H1 (cell line): ENCODE results near the gene MED16. TPM values are rescaled to one million over a fixed set of nuclear protein-coding genes. Genes with fewer than 3 reads are reported as not detected.

Source experiments
- CTCF ChIA-PET: fragments of 300-600 bp; sonication (Branson Sonifier 250); formaldehyde crosslinking; loops from one replicate; lab custom pipeline; 2021; ENCODE audit not compliant: partially characterized antibody; lab: Charles Lee
- POLR2A ChIA-PET: fragments of 300-600 bp; sonication (Branson Sonifier 250); formaldehyde crosslinking; loops from one replicate; lab custom pipeline; 2021; ENCODE audit warnings: inconsistent platforms; ENCODE audit not compliant: partially characterized antibody; lab: Charles Lee
- DNase-seq, 2 experiments: peaks; one replicate each; pipeline versions ENCODE4 v3.0.0 to v3.0.0-alpha.2; 2010 to 2022; ENCODE audit warnings: low spot score in 2 of 2, low read depth in 1 of 2, mixed read lengths in 1 of 2
- FAIRE-seq: peaks from 2 replicates; lab custom pipeline; 2011; peaks lifted over from hg19 to GRCh38; lab: Jason Lieb, UNC
- H2AFZ ChIP-seq: 2 replicates; pipeline ENCODE4 v1.8.1; 2012; ENCODE audit warnings: low read length, inconsistent platforms
- H2AK5ac ChIP-seq: 2 replicates; pipeline ENCODE4 v1.6.1; 2013; ENCODE audit warnings: low read depth, low read length
- H2BK120ac ChIP-seq: replicated peaks from 2 replicates; pipeline ENCODE3; 2013; ENCODE audit warnings: low read depth, low read length, inconsistent platforms
- H2BK12ac ChIP-seq: 2 replicates; pipeline ENCODE4 v1.6.1; 2013; ENCODE audit warnings: low read depth, low read length
- H2BK15ac ChIP-seq: 2 replicates; pipeline ENCODE4 v1.6.1; 2013; ENCODE audit warnings: low read length
- H2BK20ac ChIP-seq: 2 replicates; pipeline ENCODE4 v1.6.1; 2013; ENCODE audit warnings: low read length
- H2BK5ac ChIP-seq: 2 replicates; pipeline ENCODE4 v1.6.1; 2013; ENCODE audit warnings: low read depth, low read length
- H3K14ac ChIP-seq: 2 replicates; pipeline ENCODE4 v1.6.1; 2013; ENCODE audit warnings: inconsistent platforms; ENCODE audit not compliant: insufficient read length
- H3K18ac ChIP-seq: 2 replicates; pipeline ENCODE4 v1.6.1; 2013; ENCODE audit warnings: low read length; ENCODE audit errors: extremely low read depth
- H3K23ac ChIP-seq: 2 replicates; pipeline ENCODE4 v1.6.1; 2013; ENCODE audit warnings: inconsistent platforms; ENCODE audit not compliant: insufficient read length
- H3K23me2 ChIP-seq: 2 replicates; pipeline ENCODE4 v1.6.1; 2013; ENCODE audit warnings: low read depth, low read length
- H3K27ac ChIP-seq: 2 replicates; pipeline ENCODE4 v1.6.1; 2011; ENCODE audit warnings: low read depth, low read length, inconsistent platforms
- H3K27me3 ChIP-seq, 4 experiments: replicated peaks in 1 of 4; 1 replicate in 1 of 4; 2 replicates in 3 of 4; pipeline versions ENCODE4 v1.6.1 to v1.8.1; 2011 to 2013; ENCODE audit warnings: low read length in 3 of 4, mild to moderate bottlenecking in 3 of 4, inconsistent platforms in 2 of 4, mixed read lengths in 2 of 4, moderate library complexity in 1 of 4; ENCODE audit not compliant: control insufficient read depth in 3 of 4, insufficient read depth in 3 of 4; ENCODE audit errors: extremely low read depth in 1 of 4
- H3K36me3 ChIP-seq, 4 experiments: 2 replicates each; pipeline versions ENCODE4 v1.6.1 to v1.8.1; 2011 to 2013; ENCODE audit warnings: mild to moderate bottlenecking in 4 of 4, low read length in 3 of 4, moderate library complexity in 2 of 4, control low read depth in 1 of 4, inconsistent platforms in 1 of 4; ENCODE audit not compliant: insufficient read depth in 4 of 4, control insufficient read depth in 2 of 4
- H3K4ac ChIP-seq: replicated peaks from 2 replicates; pipeline ENCODE3; 2013; ENCODE audit warnings: low read length, low read depth, mixed read lengths, inconsistent platforms; ENCODE audit not compliant: insufficient read length
- H3K4me1 ChIP-seq, 4 experiments: replicated peaks in 1 of 4; 1 replicate in 1 of 4; 2 replicates in 3 of 4; pipeline versions ENCODE4 v1.6.1 to v1.8.1; 2011 to 2013; ENCODE audit warnings: low read length in 3 of 4, inconsistent platforms in 2 of 4, mixed read lengths in 1 of 4; ENCODE audit not compliant: insufficient read depth in 4 of 4, control insufficient read depth in 3 of 4
- H3K4me2 ChIP-seq, 2 experiments: 2 replicates each; pipeline versions ENCODE4 v1.6.1 to v1.8.1; 2011 to 2013; ENCODE audit warnings: low read depth in 2 of 2, low read length in 2 of 2, control low read depth in 1 of 2, inconsistent platforms in 1 of 2, mild to moderate bottlenecking in 1 of 2; ENCODE audit not compliant: insufficient read depth in 1 of 2
- H3K4me3 ChIP-seq, 4 experiments: fragments of 200-600, 300-600 bp in 1 of 4; sonication (generic), shearing (Covaris generic), sonication (Bioruptor Twin) in 1 of 4; 2 replicates each; pipeline versions ENCODE4 v1.5.1 to v1.8.1; 2011 to 2016; ENCODE audit warnings: low read length in 4 of 4, low read depth in 3 of 4, control low read depth in 2 of 4, inconsistent platforms in 2 of 4, mild to moderate bottlenecking in 2 of 4, mixed read lengths in 1 of 4, moderate library complexity in 1 of 4; ENCODE audit not compliant: insufficient read depth in 2 of 4; ENCODE audit errors: extremely low read depth in 1 of 4
- H3K56ac ChIP-seq: replicated peaks from 2 replicates; pipeline ENCODE3; 2013; ENCODE audit warnings: low read depth, mild to moderate bottlenecking, mixed read lengths, low read length, inconsistent platforms; ENCODE audit not compliant: insufficient read length
- H3K79me1 ChIP-seq: 2 replicates; pipeline ENCODE4 v1.6.1; 2013; ENCODE audit warnings: low read depth, low read length, control low read depth
- H3K79me2 ChIP-seq, 2 experiments: 2 replicates each; pipeline versions ENCODE4 v1.6.1 to v1.8.1; 2012 to 2013; ENCODE audit warnings: low read length in 2 of 2, mild to moderate bottlenecking in 2 of 2, inconsistent platforms in 1 of 2; ENCODE audit not compliant: insufficient read depth in 2 of 2, control insufficient read depth in 1 of 2
- H3K9ac ChIP-seq, 4 experiments: replicated peaks in 1 of 4; 1 replicate in 1 of 4; 2 replicates in 3 of 4; pipeline versions ENCODE4 v1.6.1 to v1.8.1; 2011 to 2013; ENCODE audit warnings: low read depth in 3 of 4, low read length in 3 of 4, control low read depth in 2 of 4, mild to moderate bottlenecking in 2 of 4, moderate library complexity in 2 of 4, inconsistent platforms in 1 of 4; ENCODE audit errors: extremely low read depth in 1 of 4
- H3K9me3 ChIP-seq, 2 experiments: 2 replicates each; pipeline versions ENCODE4 v1.6.1 to v1.8.1; 2012 to 2013; ENCODE audit warnings: mild to moderate bottlenecking in 2 of 2, moderate library complexity in 2 of 2, control low read depth in 1 of 2, inconsistent platforms in 1 of 2, low read depth in 1 of 2, low read length in 1 of 2, mixed read lengths in 1 of 2; ENCODE audit not compliant: insufficient read depth in 2 of 2
- H4K20me1 ChIP-seq, 2 experiments: replicated peaks in 1 of 2; 2 replicates each; pipeline versions ENCODE3 to v1.8.1; 2011 to 2013; ENCODE audit warnings: inconsistent platforms in 2 of 2, low read length in 2 of 2, mild to moderate bottlenecking in 1 of 2; ENCODE audit not compliant: insufficient read depth in 2 of 2, control insufficient read depth in 1 of 2
- H4K5ac ChIP-seq: 2 replicates; pipeline ENCODE4 v1.6.1; 2013; ENCODE audit warnings: low read length, low read depth, mixed read lengths, inconsistent platforms; ENCODE audit not compliant: insufficient read length
- H4K8ac ChIP-seq: 2 replicates; pipeline ENCODE4 v1.8.0; 2013; ENCODE audit warnings: mild to moderate bottlenecking, moderate library complexity, low read length, inconsistent platforms; ENCODE audit not compliant: insufficient read depth; ENCODE audit errors: extremely low read depth
- H4K91ac ChIP-seq: replicated peaks from 2 replicates; pipeline ENCODE3; 2013; ENCODE audit warnings: low read length, mixed read lengths, inconsistent platforms; ENCODE audit not compliant: insufficient read length
- CBX5 ChIP-seq: fragments of 300-800, 300-1000 bp; sonication (generic); IDR thresholded peaks from 2 replicates; pipeline ENCODE4 v1.7.1; 2016; ENCODE audit warnings: antibody characterized with exemption, low read length, low read depth
- EGR1 ChIP-seq: IDR thresholded peaks from 2 replicates; pipeline ENCODE4 v1.6.1; 2011; ENCODE audit warnings: low read depth, low read length, borderline replicate concordance
- EZH2 ChIP-seq: fragments of 200-600 bp; sonication (generic); IDR thresholded peaks from 2 replicates; pipeline ENCODE4 v1.7.1; 2012; ENCODE audit warnings: low read depth, mild to moderate bottlenecking, moderate library complexity, low read length, inconsistent platforms; ENCODE audit not compliant: severe bottlenecking
- GABPA ChIP-seq: IDR thresholded peaks from 2 replicates; pipeline ENCODE4 v1.6.1; 2011; ENCODE audit warnings: mild to moderate bottlenecking, low read length, moderate library complexity, borderline replicate concordance; ENCODE audit not compliant: insufficient read depth
- JUND ChIP-seq: IDR thresholded peaks from 2 replicates; pipeline ENCODE4 v1.6.1; 2011; ENCODE audit warnings: mild to moderate bottlenecking, improper control_type of control experiment, low read length
- POLR2A ChIP-seq, 2 experiments: IDR thresholded peaks; 1 replicate in 1 of 2; 2 replicates in 1 of 2; pipeline ENCODE4 v1.6.1; 2011; ENCODE audit warnings: low read depth in 2 of 2, low read length in 2 of 2, mild to moderate bottlenecking in 2 of 2; ENCODE audit errors: control extremely low read depth in 1 of 2
- RAD21 ChIP-seq, 2 experiments: IDR thresholded peaks in 1 of 2; conservative IDR thresholded peaks in 1 of 2; 2 replicates each; pipeline ENCODE4 v1.6.1; 2011; ENCODE audit warnings: low read depth in 2 of 2, low read length in 2 of 2, improper control_type of control experiment in 1 of 2, inconsistent platforms in 1 of 2, mild to moderate bottlenecking in 1 of 2, moderate library complexity in 1 of 2
- SAP30 ChIP-seq: fragments of 300-600 bp; sonication (generic); IDR thresholded peaks from 2 replicates; pipeline ENCODE4 v1.7.1; 2012; ENCODE audit warnings: low read length, moderate library complexity, mild to moderate bottlenecking, inconsistent platforms; ENCODE audit not compliant: insufficient read depth, insufficient replicate concordance
- TAF1 ChIP-seq: IDR thresholded peaks from 2 replicates; pipeline ENCODE4 v1.6.1; 2011; ENCODE audit warnings: mild to moderate bottlenecking, low read depth, low read length
- TEAD4 ChIP-seq: IDR thresholded peaks from 2 replicates; pipeline ENCODE4 v1.6.1; 2012; ENCODE audit warnings: low read depth, low read length, inconsistent platforms, mixed read lengths
- YY1 ChIP-seq: IDR thresholded peaks from 2 replicates; pipeline ENCODE4 v1.6.1; 2011; ENCODE audit warnings: low read depth, mild to moderate bottlenecking, low read length
- ZNF274 ChIP-seq: IDR thresholded peaks from 2 replicates; pipeline ENCODE4 v1.7.0; 2012; ENCODE audit warnings: low read length, borderline replicate concordance; ENCODE audit errors: extremely low read depth
- WGBS, 2 experiments: shearing (Covaris generic) in 1 of 2; methylation state at CpG; one replicate each; pipeline versions ENCODE4 v1.1.6 to v1.1.7; 2013 to 2015; ENCODE audit warnings: low lambda C conversion rate in 2 of 2, mixed read lengths in 2 of 2, inconsistent platforms in 1 of 2, low coverage in 1 of 2, missing lambda C conversion rate in 1 of 2; ENCODE audit not compliant: insufficient replicate concordance in 2 of 2, insufficient coverage in 1 of 2, insufficient read length in 1 of 2; ENCODE audit errors: extremely low coverage in 1 of 2, missing lambda C conversion rate in 1 of 2; 5-methylcytosine and 5-hydroxymethylcytosine counted together
- polyA plus RNA-seq, 7 experiments: library from polyadenylated mRNA; depleted of rRNA in 3 of 7; stranded (reverse) in 5 of 7; unstranded in 2 of 7; fragments of >200 nt in 5 of 7; fragments of 200-250 nt in 2 of 7; gene quantifications; 1 replicate in 5 of 7; 2 replicates in 1 of 7; 4 replicates in 1 of 7; pipeline versions ENCODE4 v1.2.1 to v1.2.3, GENCODE V29; 2011 to 2013; ENCODE audit warnings: missing spikeins in 2 of 7, mixed read lengths in 2 of 7
- total RNA-seq: library from RNA; stranded (reverse); fragmentation: NEBNext Ultra II Directional; extraction: Animal tissue kit (Norgen Biotek cat#: 25700); gene quantifications from 2 replicates; pipeline ENCODE4 v1.2.1, GENCODE V29; 2021

MED16 gene
- total and polyA plus RNA-seq, 2 of the 8 experiments (the other 6 are each of a cell fraction or from before 2014, with no cell fraction given): 51.0 to 67.2 TPM

DNA sequence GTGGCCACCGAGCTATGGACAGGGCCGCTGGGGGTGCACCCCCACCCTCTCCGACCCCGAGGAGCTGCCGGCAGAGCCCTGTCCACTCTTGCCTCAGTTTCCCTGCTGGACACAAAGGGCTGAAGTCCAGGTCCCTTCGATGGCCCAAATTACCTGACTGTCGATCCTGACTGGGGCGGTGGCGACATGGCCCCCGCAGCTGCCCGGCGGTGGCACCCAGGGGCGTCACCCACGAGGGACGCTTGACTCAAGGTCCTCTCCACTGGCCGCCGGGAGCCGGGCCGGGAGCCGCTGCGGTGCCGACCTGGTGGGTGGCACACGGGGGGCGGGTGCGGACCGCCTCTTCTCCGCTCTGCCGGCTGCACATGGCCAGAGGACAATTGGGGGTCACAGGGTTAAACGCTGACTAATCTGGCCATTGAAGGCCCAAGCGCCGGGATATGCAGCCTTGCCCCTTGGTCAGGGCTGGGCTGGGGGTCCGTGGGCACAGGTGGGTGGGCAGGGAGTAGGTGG is 49.2 kb upstream of the MED16 start:
- no peak overlapping the region for H2BK120ac ChIP-seq
- no peak overlapping the region for H2AK5ac ChIP-seq
- H3K14ac ChIP-seq: no peak overlapping the region
- H3K36me3 ChIP-seq: peaks cover 2 to 9% (median 3%) of the 10 kb centered on the region in 4 experiments; a peak in 7 of 8 replicates
- H3K9me3 ChIP-seq: no peaks in the 10 kb centered on the region
- no peak overlapping the region for H4K8ac ChIP-seq
- no peak overlapping the region for H3K27ac ChIP-seq
- peaks cover 5 to 49% of the 10 kb centered on the region in 2 experiments for H3K79me2 ChIP-seq
- no peak overlapping the region for H2BK15ac ChIP-seq
- H2AFZ ChIP-seq: no peak overlapping the region
- DNase-seq (no peak), FAIRE-seq (no peak)
- H2BK12ac ChIP-seq: no peak overlapping the region
- H3K23ac ChIP-seq: no peak overlapping the region
- H4K20me1 ChIP-seq: peaks cover 4 to 41% of the 10 kb centered on the region in 2 experiments
- peaks cover 22% of the 10 kb centered on the region for H3K79me1 ChIP-seq
- WGBS, 2 experiments: 92% methylated on average over 28 of the region's 32 CpGs; no CpG with 5 or more reads in 1 of the 2 experiments
- no peak overlapping the region for H4K91ac ChIP-seq
- H3K4me2 ChIP-seq: no peak overlapping the region
- H2BK20ac ChIP-seq: no peak overlapping the region
- H3K4me3 ChIP-seq: no peak overlapping the region
- H4K5ac ChIP-seq: no peak overlapping the region
- ChIA-PET CTCF (interaction anchor here (0.8 to 1.5 kb wide), 4 partner anchors 8 to 201 kb away, joined by 3 read pairs; no protein-coding TSS in a partner anchor), POLR2A (no interaction called here)
- H3K9ac ChIP-seq: no peak overlapping the region
- no peaks in the 10 kb centered on the region for H3K23me2 ChIP-seq
- H3K4ac ChIP-seq: no peak overlapping the region
- no peaks in the 10 kb centered on the region for H3K27me3 ChIP-seq
- H3K56ac ChIP-seq: no peak overlapping the region
- H3K18ac ChIP-seq: no peak overlapping the region
- no peak overlapping the region for H2BK5ac ChIP-seq
- H3K4me1 ChIP-seq: no peaks in the 10 kb centered on the region
- TF ChIP-seq TAF1 (no peak), GABPA (no peak), SAP30 (no peak), EZH2 (no peak), YY1 (no peak), TEAD4 (no peak), RAD21 (IDR thresholded peaks at IDR 0.05 in 1 of 2, conservative IDR thresholded peaks at IDR 0.05 in 1 of 2; ENCODE audit: low read depth in 2 of 2, low read length in 2 of 2) (no peak), EGR1 (no peak), POLR2A (IDR thresholded peaks at IDR 0.05; ENCODE audit: control extremely low read depth in 1 of 2, low read depth in 2 of 2, low read length in 2 of 2) (no peak), JUND (no peak), CBX5 (no peak), ZNF274 (no peak)
